HCT116 (cell line): ENCODE measurements around the gene DUSP28.

Experiments
- CTCF ChIP-seq, 3 experiments: fragments of 200-600 bp in 1 of 3; sonication (generic) in 1 of 3; IDR thresholded peaks in 2 of 3; conservative IDR thresholded peaks in 1 of 3; 2 replicates each; pipeline ENCODE4 v1.5.1; 2012 to 2017; ENCODE audit warnings: low read depth in 2 of 3, low read length in 2 of 3, antibody characterized with exemption in 1 of 3, borderline replicate concordance in 1 of 3, control low read depth in 1 of 3, mild to moderate bottlenecking in 1 of 3, mixed read lengths in 1 of 3, mixed run types in 1 of 3, moderate library complexity in 1 of 3; ENCODE audit not compliant: insufficient read depth in 1 of 3
- EGR1 ChIP-seq: IDR thresholded peaks from 2 replicates; pipeline ENCODE4 v1.6.1; 2012; ENCODE audit warnings: low read depth
- ELF1 ChIP-seq: IDR thresholded peaks from 2 replicates; pipeline ENCODE4 v1.6.1; 2012; ENCODE audit warnings: low read depth, borderline replicate concordance
- EZH2 ChIP-seq: fragments of 200-600 bp; sonication (generic); IDR thresholded peaks from 2 replicates; pipeline ENCODE4 v1.6.1; 2017; ENCODE audit warnings: antibody characterized with exemption, mixed run types
- FOSL1 ChIP-seq: IDR thresholded peaks from 2 replicates; pipeline ENCODE4 v1.6.1; 2012; ENCODE audit warnings: low read depth
- JUND ChIP-seq: IDR thresholded peaks from 2 replicates; pipeline ENCODE4 v1.6.1; 2012
- POLR2A ChIP-seq: IDR thresholded peaks from 2 replicates; pipeline ENCODE4 v1.7.0; 2011; ENCODE audit warnings: borderline replicate concordance; ENCODE audit not compliant: insufficient read depth, insufficient read length; ENCODE audit errors: extremely low read depth
- POLR2AphosphoS5 ChIP-seq: IDR thresholded peaks from 2 replicates; pipeline ENCODE4 v1.6.1; 2011; ENCODE audit warnings: mild to moderate bottlenecking, low read depth, low read length, moderate library complexity
- RAD21 ChIP-seq: IDR thresholded peaks from 2 replicates; pipeline ENCODE4 v1.6.1; 2012; ENCODE audit warnings: low read depth, mild to moderate bottlenecking
- REST ChIP-seq: IDR thresholded peaks from 2 replicates; pipeline ENCODE4 v1.6.1; 2012; ENCODE audit warnings: low read depth
- SIN3A ChIP-seq: IDR thresholded peaks from 2 replicates; pipeline ENCODE4 v1.6.1; 2012; ENCODE audit warnings: low read depth
- SRF ChIP-seq: IDR thresholded peaks from 2 replicates; pipeline ENCODE4 v1.6.1; 2012; ENCODE audit warnings: low read depth
- TCF7L2 ChIP-seq: IDR thresholded peaks from 2 replicates; pipeline ENCODE4 v1.7.0; 2011; ENCODE audit warnings: borderline replicate concordance, inconsistent platforms; ENCODE audit not compliant: insufficient read depth, insufficient read length; ENCODE audit errors: extremely low read depth

- no peak for TF ChIP-seq POLR2AphosphoS5
- no peak for TF ChIP-seq EZH2
- TF ChIP-seq CTCF (IDR thresholded peaks at IDR 0.05 in 2 of 3, conservative IDR thresholded peaks at IDR 0.05 in 1 of 3; ENCODE audit: borderline replicate concordance in 1 of 3, insufficient read depth in 1 of 3, low read depth in 2 of 3, low read length in 2 of 3): no peak
- no peak for TF ChIP-seq POLR2A
- TF ChIP-seq ELF1: no peak
- no peak for TF ChIP-seq REST
- no peak for TF ChIP-seq EGR1
- TF ChIP-seq JUND: no peak
- no peak for TF ChIP-seq SRF
- TF ChIP-seq TCF7L2: no peak
- no peak for TF ChIP-seq RAD21
- TF ChIP-seq FOSL1: no peak
- no peak for TF ChIP-seq SIN3A
Observed at GRCh38 chr2:240559286-240559685, 871 bp upstream of the DUSP28 start.
